ENCODE data around the gene GJA10.
A peak's percentile ranks its signal among the peaks of the same experiment; 100 is the strongest.

GJA10 gene

DNA sequence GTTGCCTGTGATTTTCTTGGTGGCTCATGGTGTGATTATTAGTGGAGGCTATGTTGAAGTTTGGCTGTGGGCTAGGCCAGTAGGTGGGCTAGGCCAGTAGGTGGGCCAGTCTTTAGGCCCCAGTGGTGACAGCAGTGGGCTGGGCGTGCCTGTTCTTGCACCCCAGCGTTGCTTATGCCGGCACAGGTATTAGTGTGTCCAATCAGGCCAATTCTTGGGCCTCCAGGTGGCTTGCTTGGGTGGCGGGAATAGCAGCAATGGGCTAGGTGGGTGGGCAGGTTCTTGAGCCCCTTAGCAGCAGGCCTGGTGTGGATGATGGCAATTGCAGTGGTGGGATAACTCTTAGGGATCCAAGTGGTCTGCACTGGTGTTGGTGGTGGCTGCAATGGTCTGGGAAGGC is 22.9 kb downstream of the GJA10 start:
- no peak for DNase-seq (ENCODE audit: low spot score)

DNA sequence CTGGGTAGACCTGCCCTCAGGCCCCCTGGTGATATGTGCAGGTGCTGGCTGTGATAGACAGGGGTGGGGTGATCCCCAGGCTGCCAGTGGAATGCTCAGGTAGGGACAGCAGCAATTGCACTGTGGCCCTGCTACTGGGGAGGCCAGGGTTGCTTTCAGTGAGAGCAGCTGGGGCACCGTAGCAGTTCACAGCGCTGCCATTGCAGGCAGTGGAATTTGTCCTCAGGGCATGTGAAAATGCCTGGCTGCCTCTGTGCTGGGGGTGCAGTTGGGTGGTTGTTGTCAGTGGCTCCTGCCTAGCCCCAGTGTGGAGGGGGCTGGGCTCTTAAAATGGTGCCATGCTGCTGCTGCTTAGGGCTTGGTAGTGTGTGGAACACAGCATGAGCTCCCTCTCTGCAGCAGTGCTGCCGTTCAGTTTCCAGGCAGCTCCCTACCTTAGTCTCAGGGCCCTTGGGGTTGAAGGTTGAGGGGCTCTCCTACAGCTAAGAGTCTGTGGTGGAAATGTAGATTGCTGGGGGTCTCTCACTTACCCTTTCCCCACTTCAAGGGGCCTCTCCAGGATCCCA is 23.6 kb downstream of the GJA10 start:
- DNase-seq (ENCODE audit: low spot score) = no peak

DNA sequence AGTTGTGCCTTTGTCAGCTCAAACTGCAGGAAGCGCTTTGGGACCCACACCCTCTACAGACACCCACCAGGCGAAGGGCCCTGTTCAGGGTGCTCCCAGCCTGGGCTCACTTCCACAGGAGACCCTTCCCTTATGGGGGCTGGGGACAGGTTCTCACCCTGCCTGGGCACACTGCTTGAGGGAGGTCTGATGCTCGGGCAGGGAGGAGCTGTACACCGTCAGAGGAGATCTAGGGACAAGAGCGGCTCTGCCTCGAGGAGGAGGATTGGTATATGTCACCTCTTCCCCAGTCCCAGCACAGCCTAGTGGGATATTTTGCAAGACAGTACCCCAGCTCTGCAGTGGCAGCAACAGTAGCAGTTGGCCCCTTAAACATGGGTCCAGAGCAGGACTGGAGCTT is 26.9 kb downstream of the GJA10 start:
- DNase-seq (ENCODE audit: low spot score) = no peak

DNA sequence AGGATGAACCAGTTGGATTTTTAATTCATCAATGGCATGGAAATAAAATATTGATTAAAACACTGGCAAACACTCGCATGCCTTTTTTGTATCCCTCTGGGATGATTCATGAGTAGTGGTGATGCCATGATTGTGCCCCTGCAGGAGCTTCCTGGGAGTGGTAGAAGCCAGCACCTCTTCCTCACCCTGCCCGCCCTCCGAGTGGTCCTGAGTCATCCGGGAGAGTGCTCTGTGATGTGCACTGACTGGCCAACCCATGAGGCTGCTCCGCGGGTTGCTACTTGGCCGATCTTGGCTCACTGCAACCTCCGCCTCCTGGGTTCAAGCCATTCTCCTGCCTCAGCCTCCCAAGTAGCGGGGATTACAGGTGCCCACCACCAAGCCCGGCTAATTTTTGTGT is 27.4 kb downstream of the GJA10 start:
- DNase-seq (ENCODE audit: low spot score) = no peak

DNA sequence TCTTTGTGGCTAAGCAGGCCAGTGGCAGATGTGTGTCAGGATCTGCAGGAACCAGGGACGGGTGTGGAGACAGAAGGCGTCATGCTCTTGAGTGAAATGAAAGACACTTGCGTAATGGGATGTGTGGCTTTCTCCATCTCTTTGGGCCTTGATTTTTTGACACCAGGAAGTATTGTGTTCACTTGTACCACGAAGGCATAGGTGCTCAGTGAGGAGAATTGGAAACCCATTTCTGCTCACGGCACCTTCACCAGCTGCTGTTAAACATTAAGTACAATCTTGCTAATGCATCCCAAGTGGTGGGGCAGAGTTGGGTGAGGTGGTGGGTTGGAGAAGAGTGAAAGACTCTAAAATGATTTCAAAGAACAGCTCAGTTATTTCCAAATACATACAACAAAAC is 30.0 kb downstream of the GJA10 start:
- no peak for DNase-seq (ENCODE audit: low spot score)

DNA sequence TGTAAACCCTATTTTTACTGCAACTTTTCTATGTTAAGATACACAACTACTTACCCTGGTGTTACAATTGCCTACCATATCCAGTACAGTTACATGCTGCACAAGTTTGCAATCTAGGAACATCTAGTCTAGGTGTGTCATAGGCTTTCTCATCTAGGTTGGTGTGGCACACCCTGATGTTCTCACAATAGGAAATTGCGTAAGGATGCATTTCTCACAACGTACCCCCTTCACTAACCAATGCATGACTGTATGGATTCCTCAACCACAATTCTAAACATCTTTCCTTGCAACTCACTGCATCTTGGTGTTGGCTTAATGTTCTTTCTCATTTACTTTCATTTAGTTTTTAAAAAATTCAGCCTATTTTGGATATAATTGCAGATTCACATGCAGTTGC is 31.6 kb downstream of the GJA10 start:
- DNase-seq (ENCODE audit: low spot score) = no peak

DNA sequence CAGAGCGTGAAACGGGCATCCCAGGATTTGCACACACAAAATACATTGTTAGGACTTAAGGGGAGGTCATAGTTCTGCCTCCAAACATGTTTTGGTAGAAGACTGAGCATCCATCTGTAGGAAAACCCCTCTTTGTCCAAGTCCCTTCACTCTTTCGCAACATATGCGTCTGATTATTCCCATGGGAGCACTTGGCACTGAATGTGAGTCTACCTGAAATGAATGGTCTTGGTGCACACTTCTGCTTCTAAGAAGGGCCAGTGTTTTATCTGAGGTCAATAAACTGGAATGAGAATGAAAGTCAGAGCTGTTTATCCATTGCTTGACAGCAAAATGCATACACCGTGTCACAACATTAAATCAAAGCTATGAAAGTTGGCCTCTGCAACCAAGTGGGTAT is 33.0 kb downstream of the GJA10 start:
- DNase-seq (ENCODE audit: low spot score) = no peak

DNA sequence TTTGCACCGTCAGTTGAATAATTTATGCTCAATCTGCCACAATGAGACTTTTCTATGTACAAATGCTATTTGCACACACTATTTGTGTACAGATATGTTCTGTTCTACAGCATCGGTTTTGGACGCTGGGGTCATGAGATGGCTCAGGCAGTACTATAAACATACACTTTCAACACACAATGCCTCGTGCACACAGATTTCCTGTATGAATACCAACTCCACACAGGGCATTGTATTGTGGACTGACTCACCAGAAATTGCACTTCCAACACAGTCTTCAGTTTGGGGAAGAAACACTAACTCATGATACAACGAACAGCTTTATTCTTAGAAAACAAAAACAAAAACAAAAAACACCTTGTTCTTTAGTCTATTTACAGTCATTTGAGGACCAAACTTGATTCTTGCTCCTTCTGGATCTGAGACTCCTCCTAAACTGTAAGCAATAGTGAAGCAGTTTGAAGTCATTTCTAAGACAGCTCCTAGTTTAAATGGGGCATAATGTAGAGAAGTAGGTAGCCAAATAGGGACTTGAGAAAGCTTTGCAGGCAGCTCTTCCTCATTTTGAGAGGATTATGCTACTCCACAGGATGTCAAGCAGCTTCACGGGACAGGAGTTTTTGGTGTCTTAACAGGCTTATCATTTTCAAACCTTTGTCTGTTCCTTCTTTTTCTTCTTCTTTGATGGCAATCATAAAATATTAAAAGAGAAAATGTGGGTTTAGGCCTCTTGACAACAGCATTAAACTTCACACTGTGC is 33.7 kb downstream of the GJA10 start:
- DNase-seq (ENCODE audit: low spot score) = no peak

DNA sequence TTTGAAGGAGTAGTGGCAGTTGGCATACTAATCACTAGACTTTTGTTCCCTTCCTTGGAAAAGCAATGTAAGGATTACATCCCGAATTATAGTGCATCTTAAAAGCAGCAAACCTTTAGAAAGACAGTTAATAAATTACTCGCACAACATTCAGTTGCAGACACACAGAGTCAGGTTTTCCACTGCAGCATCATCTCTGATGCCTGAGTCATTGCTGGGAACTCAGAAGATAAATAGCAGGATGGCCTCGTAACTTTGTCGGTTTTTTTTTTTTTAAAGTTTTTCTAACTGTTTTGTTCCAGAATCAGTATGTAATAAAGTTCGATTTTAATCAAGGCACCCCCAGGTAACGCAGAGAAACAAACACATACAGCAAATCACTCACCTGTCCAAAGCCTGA is 34.3 kb downstream of the GJA10 start:
- no peak for DNase-seq (ENCODE audit: low spot score)

DNA sequence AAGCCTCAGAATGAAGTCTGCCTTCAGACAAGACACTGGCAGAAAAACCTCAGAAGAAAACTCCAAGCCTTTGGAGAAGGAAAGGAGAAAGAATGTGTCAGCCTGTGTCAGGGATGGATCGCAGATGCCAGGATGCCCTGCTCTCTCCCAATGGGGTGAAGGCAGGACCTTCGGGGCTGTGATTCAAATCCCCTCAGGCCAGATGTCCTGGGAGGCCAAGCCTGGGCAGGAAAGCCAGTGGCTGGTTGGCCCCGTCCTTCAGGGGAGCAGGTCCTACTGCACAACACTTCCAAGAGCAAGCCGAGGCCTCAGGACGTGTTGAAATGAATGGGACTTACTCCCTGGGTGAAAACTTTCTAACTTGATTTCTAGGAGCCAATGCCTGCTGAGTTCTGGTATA is 36.5 kb downstream of the GJA10 start:
- no peak for DNase-seq (ENCODE audit: low spot score)

DNA sequence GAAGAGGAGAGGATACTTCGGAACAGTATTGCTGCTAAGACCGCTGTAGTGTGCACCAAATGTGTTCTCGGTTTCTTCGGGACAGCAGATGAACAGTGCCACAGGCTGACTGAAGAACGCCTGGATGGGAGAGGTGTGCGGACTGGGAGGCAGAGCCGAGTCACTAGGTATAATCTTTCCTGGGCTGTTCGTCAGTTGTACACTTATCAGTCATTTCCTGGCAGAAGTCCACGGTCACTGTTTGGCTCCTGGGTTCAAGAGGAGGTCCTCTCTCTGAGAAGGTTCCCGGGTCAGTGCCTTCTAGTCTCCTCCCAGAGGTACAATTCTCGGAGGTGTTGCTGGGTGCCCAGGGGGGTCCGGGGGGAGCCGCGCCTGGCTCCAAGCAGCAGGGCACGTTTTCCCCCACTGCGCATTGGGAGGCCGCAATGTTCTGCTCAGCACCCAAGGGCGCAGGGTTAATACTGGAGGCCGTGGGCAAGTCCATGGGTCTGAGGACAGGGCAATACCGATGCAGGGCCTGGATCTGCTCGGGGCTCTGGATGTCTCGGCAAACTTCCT is 38.1 kb downstream of the GJA10 start:
- no peak for DNase-seq (ENCODE audit: low spot score)

DNA sequence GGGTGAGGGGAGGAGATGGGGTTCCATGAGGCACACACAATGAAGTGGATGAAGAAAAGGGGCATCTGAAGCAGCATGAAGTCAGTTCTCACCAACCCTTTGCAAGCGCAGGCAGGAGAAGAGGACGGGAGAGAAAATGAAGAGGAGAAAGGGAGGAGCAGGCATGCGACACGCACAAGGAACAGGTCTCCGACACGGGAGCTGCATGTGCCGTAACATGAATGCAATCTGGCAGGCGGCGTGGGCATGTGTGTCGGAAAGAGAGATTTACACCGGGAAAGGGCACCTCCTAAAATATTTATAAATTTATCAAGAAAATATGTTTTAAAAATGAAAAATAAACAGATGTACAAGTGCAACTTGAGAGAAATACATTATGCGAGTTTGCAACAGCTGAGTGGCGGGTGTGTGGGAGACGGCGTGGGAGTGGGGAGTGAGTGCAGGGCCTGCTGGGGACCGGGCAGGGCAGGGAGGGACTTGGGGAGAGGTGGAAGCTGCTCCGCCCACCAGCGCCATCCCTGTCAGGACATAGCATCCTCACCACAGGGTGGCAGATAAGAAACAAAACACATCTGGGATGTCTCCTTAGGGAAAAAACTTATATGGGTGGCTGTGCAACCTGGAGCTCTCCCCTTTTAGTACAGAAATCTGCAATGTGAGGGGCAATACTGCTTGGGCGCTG is 40.6 kb downstream of the GJA10 start:
- no peak for DNase-seq (ENCODE audit: low spot score)

DNA sequence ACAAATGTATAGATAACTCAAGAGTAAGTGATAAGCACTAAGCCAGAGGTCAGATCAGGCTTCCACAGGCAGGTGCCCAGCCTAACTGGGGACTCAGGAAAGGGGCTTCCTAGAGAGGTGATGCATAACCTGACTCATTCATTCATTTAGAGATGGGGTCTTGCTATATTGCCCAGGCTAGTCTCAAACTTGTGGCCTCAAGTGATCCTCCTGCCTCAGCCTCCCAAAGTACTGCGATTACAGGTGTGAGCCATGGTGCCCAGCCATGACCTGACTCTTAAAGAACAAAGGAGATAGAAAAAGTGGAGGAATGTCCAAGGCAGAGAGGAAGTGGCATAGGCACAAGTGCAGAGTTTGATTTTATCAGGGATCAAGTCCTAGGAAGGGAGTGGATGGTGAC is 41.9 kb downstream of the GJA10 start:
- DNase-seq (ENCODE audit: low spot score) = no peak

DNA sequence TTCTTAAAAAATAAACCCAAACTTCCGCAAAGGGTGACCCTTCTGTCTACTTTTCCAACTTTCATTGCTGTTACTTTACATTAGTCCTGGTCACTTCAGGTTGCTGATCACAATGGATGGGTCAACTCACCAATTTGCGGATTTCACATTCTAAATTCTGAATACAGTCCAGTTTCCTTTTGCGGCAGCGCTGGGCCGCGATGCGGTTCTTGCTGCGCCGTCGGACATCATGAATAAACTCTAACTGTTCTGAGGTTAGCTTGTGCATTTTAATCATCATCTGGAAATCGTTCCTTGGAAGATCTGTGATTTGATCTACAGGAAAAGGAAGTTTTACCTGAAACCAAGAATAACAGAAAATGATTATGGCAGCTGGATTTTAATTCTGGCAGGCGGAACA is 43.7 kb downstream of the GJA10 start:
- DNase-seq (ENCODE audit: low spot score) = no peak

DNA sequence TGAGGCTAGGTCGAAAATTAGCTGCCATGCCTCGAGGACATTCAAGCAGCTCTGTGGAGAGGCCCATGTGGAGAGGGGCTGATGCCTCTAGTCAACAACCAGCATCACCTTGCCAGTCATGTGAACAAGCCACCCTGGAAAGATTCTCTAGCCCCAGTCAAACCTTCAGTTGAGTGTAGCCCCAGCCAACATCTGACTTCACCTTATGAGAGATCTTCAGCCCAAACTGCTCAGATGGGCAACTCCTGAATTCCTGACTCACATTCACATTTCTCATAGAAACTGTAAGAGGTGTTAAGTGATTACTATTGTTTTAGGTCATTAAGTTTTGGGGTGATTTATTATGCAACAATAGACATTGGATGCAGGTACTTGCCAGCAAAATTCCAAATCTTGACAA is 44.9 kb downstream of the GJA10 start:
- DNase-seq (ENCODE audit: low spot score) = no peak

DNA sequence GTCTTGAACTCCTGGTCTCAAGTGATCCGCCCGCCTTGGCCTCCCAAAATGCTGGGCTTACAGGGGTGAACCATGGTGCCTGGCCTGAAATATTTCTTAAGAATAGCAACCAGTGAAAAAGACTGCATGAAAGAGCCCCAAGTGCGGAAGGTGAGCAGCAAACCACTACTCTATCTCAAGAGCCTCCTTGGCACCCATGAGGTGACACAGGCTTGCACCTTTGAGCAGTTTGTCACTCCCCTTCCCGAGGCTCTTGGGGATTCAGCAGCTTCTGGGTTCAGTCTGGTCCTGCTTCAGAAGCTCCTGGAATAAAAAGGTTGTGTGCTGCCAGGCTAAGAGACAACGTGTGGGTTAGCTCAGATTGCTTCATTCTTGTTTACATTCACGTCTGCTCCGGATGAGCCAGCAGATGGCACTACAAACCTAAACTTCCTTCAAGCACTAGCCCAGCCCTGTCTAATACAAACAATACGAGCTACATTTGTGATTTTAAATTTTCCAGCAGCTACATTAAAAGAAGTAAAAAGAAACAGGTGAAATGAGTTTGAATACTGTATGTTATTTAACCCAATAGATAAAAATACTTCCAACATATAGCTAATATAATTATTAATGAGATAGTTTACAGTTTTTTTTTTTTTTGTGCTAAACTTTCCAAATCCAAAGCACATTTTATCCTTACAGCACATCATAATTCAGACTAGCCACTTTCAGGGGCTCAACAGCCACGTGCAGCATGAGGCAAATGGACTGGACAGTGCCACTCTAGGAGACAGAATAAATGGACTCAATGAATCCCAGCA is 46.2 kb downstream of the GJA10 start:
- DNase-seq (ENCODE audit: low spot score) = peak; percentile 80

DNA sequence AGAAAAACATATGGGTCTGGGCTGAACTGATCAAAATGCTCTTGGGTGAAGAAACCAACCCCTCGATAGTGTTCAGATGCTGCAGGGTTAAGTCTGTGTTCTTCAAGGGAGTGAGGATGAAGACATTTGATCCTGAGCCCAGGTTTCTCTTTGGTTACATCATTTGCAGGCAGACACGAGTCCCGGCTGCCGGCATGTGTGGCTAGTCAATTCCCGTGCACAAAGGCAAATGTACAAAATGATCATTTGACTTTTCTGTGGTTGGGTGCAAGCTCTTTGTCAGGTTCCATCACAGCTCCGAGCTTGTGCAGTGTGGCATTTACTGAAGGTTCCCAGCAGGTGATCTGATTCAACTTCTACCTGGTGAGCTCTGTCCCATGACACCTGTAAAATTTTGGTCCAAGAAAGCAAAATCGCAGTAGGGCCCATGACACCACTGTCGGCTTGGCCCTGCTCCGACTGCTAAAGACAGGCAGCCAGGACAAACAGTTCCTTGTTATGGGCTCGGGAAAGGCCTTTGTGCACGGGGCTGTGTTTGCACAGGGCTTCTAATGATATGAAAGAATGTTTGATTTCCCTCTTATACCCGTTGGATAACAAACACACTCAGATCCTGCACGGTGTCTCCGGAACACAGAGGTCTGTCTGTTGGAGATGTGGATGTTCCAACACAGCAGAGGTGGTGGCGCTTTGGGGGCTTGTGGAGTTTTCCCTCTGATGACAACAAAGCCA is 46.9 kb downstream of the GJA10 start:
- DNase-seq (ENCODE audit: low spot score) = no peak

DNA sequence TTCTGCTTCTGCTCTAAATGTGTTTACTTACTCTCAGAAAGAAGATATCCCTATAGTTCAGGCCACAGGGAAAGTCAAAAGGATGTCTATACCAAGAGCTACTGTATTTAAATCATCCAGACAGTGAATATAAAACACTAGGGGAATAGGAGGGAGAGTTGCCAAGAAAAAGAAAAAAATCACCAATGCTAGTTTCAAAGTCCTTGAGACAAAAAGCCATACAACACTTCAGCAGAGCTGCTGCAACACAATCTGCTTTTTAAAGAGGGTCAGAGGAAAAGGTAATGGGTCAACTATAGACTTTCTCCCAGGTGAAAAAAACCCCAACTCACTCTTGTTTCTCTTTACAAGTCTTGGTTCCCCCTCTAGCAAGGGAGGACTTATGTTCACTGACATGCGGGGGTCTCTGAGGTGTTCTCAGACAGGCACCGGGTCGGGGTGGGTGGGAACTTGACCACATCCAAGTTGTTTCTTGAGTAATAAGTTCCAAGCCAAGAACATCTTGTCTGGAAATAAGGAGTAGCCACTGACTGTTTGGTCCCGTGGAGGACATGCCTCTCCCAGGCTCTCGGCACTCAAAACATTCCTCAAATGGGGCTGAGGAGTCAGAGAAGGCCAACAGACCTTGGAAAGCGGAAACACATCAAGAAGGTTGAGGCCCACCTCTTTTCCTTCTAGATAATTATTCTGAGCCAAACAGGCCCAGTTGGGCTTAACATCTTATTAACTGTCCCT is 47.7 kb downstream of the GJA10 start:
- DNase-seq (ENCODE audit: low spot score) = no peak

DNA sequence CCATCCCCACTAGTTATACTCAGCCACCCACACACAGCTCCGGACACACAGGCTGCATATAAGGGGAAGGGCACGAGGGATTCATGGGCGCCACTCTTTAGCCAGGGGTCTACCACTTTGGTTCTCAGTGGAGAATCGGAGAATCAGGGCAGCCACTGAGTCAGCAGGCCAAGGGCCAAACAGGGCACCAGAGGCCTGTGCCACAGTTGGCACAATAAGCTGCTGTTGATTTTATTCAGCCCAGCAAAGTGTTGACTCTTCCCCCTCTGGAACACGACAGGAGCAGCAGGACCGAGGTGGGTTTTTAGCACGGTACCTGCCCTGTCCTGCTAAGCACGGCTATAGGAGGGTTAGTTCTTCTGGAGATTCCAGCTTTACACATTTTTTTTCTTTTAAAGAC is 48.3 kb downstream of the GJA10 start:
- no peak for DNase-seq (ENCODE audit: low spot score)

DNA sequence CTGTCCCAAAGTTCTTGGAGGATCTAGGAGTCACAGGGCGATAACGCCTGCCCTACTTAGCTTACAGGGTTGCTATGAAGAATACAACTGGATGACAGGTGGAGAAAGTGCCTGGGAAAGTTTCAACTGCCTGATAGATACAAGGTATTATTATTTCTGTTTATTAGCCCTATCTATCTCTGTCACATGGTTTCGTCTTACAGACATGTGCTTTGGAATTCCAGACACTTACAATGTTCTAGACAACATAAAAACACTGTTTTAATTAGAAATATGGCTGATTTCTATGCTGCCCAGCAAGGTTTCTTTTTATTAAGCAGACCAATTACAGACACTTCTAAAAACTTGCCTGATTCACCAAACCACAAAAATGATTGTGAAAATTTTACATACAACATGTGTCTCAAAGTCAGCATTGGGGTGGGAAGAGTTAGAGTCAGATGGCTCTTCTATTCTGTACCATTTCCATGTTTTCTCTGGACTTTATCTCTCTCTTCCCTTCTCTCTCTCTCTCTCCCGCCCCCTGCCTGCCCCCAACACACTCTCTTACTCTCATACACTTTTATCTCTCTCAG is 50.0 kb downstream of the GJA10 start:
- DNase-seq (ENCODE audit: low spot score) = no peak

Measured in hepatic stellate cell (primary cell).